Activated B cell treated with CpG ODN at 0.5 μM for 24 hours (primary cell): ENCODE data around the gene PPP6R2. TPM values are rescaled to one million over a fixed set of nuclear protein-coding genes. Genes with fewer than 3 reads are reported as not detected.

Experiments used
- ATAC-seq: fragments of 200-7000 bp; cut with Tn5 transposase; one replicate; pipeline ENCODE4 v1.10.0; 2021; ENCODE audit warnings: low read depth, mild to moderate bottlenecking, moderate library complexity
- CTCF ChIA-PET: fragments of 350-600 bp; sonication (Branson Sonifier 250); formaldehyde crosslinking; loops from one replicate; lab custom pipeline; 2021; ENCODE audit warnings: antibody characterized with exemption; lab: Charles Lee
- POLR2A ChIA-PET: fragments of 350-600 bp; sonication (Branson Sonifier 250); formaldehyde crosslinking; loops from one replicate; lab custom pipeline; 2021; ENCODE audit warnings: antibody characterized with exemption; lab: Charles Lee
- DNase-seq: peaks from one replicate; pipeline ENCODE4 v3.0.0; 2022
- H3K27ac Mint-ChIP-seq: one replicate; pipeline ENCODE4 v1.8.0; 2020; ENCODE audit warnings: mixed read lengths
- H3K27me3 Mint-ChIP-seq: one replicate; pipeline ENCODE4 v1.8.0; 2021; ENCODE audit warnings: mixed read lengths
- H3K36me3 Mint-ChIP-seq: one replicate; pipeline ENCODE4 v1.8.0; 2021; ENCODE audit warnings: low read depth, mixed read lengths
- H3K4me1 Mint-ChIP-seq: one replicate; pipeline ENCODE4 v1.8.0; 2021; ENCODE audit warnings: mixed read lengths
- H3K4me3 Mint-ChIP-seq: one replicate; pipeline ENCODE4 v1.8.0; 2020; ENCODE audit warnings: mild to moderate bottlenecking, mixed read lengths
- H3K9me3 Mint-ChIP-seq: one replicate; pipeline ENCODE4 v1.8.0; 2020; ENCODE audit warnings: mixed read lengths
- intact Hi-C: fragments of 100-400 bp; cut with micrococcal nuclease; formaldehyde crosslinking; loops from one replicate; pipeline ENCODE4 v1.15.1; 2024
- total RNA-seq: library from RNA; stranded (reverse); gene quantifications from 2 replicates; pipeline ENCODE4 v1.2.3, GENCODE V29; 2022
- TF ChIP-seq, protein P1 (sequence below): fragments of 200-600 bp; IDR thresholded peaks from one replicate; pipeline ENCODE4 v1.8.0; 2022; ENCODE audit warnings: antibody characterized with exemption, mild to moderate bottlenecking

Gene PPP6R2
- total RNA-seq, 1 donor from 2014 or later: 77.3 TPM

DNA sequence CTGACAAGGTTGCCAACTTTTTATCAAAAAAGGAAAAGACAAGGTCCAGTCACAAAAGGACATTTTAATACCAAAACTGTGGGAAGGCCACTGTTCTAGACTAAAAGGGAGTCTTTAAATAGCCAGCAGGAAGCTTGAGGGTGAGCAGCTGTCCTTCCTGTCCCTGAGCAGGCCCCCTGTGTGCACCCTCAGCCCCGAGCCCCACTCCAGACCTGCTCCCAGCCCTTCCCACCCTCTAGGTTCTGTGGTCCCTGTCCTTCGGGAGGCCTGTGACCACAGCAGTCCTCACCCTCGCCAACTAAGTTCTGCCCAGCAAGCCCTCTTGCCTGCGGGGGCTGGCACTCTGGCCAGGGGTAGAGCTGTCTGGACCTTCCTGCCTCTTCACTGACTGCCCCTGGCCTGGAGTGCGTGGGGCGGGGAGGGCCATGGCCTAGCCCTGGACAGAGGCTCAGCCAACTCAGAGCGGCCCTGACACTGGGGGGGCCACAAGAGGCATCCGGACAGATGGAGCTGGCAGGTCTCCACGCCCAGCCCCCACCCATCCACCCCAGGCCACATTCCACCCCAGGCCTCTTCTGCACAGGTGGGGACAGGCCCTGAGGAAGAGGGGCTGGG is 34.0 kb upstream of the PPP6R2 start:
- intact Hi-C loops: no loop called here
- no peaks in the 10 kb centered on the region for H3K27me3 Mint-ChIP-seq
- peak overlapping the region; percentile 57 for H3K27ac Mint-ChIP-seq
- ATAC-seq: no peak
- H3K4me1 Mint-ChIP-seq: peaks cover 41% of the 10 kb centered on the region
- no peaks in the 10 kb centered on the region for H3K9me3 Mint-ChIP-seq
- peak overlapping the region; percentile 62 for H3K4me3 Mint-ChIP-seq
- no peak for DNase-seq
- H3K36me3 Mint-ChIP-seq: no peaks in the 10 kb centered on the region
- TF ChIP-seq, protein P1, sequence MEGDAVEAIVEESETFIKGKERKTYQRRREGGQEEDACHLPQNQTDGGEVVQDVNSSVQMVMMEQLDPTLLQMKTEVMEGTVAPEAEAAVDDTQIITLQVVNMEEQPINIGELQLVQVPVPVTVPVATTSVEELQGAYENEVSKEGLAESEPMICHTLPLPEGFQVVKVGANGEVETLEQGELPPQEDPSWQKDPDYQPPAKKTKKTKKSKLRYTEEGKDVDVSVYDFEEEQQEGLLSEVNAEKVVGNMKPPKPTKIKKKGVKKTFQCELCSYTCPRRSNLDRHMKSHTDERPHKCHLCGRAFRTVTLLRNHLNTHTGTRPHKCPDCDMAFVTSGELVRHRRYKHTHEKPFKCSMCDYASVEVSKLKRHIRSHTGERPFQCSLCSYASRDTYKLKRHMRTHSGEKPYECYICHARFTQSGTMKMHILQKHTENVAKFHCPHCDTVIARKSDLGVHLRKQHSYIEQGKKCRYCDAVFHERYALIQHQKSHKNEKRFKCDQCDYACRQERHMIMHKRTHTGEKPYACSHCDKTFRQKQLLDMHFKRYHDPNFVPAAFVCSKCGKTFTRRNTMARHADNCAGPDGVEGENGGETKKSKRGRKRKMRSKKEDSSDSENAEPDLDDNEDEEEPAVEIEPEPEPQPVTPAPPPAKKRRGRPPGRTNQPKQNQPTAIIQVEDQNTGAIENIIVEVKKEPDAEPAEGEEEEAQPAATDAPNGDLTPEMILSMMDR: no peak
- POLR2A ChIA-PET: interaction anchor here (0.6 to 0.8 kb wide), 2 partner anchors 15 to 41 kb away, joined by 4 to 5 read pairs; no protein-coding TSS in a partner anchor
- CTCF ChIA-PET: no interaction called here

DNA sequence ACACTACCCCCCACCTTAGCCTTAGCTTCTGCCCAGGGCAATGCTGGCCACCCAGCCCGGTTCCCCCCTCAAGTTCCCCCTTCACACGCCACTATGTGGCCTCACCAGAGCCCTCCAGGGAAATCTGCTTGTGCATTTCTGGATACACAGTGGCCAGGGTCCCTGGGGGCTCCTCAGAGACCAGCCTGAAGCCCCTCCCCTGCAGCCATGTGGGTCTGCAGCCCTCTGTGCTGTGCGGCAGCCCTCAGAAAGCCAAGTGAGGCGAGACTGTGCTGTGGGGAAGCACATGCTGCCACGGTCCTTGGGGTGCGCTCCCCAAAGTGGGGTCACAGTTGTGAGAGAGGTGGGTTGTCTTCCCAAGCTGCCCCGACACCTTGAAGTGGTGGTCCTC is 33.5 kb upstream of the PPP6R2 start:
- H3K4me1 Mint-ChIP-seq: peaks cover 41% of the 10 kb centered on the region
- no peaks in the 10 kb centered on the region for H3K36me3 Mint-ChIP-seq
- no peak overlapping the region for H3K4me3 Mint-ChIP-seq
- ATAC-seq (no peak), DNase-seq (no peak)
- TF ChIP-seq, protein P1: no peak
- intact Hi-C loops: no loop called here
- POLR2A ChIA-PET: interaction anchor here (0.6 to 0.8 kb wide), 2 partner anchors 16 to 40 kb away, joined by 4 to 5 read pairs; no protein-coding TSS in a partner anchor
- H3K27ac Mint-ChIP-seq: no peak overlapping the region
- H3K27me3 Mint-ChIP-seq: no peaks in the 10 kb centered on the region
- CTCF ChIA-PET: no interaction called here
- H3K9me3 Mint-ChIP-seq: no peaks in the 10 kb centered on the region

DNA sequence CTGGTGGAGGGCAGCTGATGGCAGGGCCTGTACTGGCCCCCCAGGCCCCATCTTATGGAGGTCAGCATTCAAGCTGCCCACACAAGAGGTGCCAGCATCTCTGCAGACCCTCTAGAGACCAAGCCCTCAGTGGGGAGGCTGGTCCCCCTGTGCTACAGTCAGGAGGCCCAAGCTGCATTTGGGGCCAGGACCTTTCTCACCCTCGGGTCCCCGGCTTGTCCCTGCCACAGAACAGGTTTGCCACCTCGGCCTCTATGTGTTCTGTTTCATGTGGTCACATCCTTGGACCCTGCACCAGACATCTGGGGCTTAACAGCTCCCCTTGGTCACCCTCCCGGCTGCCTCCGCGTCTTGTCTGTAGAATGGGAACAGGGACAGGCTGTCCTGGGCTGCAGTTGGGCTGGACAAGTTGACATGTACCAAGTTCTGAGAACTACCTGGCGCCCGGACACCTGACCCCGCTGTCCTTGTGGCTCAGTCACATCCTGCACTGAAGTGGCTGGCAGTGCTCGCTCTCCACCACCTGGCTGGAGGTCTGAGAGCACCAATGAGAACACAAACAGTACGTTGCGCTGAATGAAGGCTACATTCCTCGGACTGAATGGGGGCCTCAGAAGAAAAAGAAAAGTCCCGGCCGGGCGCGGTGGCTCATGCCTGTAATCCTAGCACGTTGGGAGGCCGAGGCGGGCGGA is 33.0 kb upstream of the PPP6R2 start:
- H3K27ac Mint-ChIP-seq: no peak overlapping the region
- no peaks in the 10 kb centered on the region for H3K27me3 Mint-ChIP-seq
- H3K4me3 Mint-ChIP-seq: no peak overlapping the region
- TF ChIP-seq, protein P1: no peak
- ChIA-PET CTCF (no interaction called here), POLR2A (no interaction called here)
- intact Hi-C loops: no loop called here
- H3K4me1 Mint-ChIP-seq: peaks cover 41% of the 10 kb centered on the region
- no peak for DNase-seq
- ATAC-seq: no peak
- H3K36me3 Mint-ChIP-seq: no peaks in the 10 kb centered on the region
- H3K9me3 Mint-ChIP-seq: no peaks in the 10 kb centered on the region

DNA sequence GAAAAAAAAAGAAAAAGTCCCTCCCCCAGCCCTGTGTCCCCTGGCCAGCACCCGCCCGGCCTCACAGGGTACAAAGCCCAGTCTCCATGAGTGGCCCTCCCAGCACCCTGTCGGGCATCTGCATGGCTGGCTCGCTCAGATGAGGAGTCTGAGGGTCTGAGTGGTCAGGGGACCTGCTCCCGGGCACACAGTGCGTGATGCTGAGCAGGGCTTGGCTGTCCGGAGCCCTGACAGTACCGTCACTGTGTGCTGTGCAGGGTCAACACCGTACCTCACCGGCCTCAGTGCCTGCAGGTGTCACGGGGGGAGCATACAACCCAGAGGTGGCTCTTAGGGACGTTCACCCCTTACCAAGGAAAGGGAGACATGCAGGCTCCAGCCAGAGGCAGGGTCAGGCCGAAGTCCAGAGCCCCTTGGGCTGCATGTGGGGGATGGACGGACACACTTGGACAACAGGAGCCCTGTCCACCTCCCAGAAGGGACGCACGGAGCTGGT is 32.1 kb upstream of the PPP6R2 start:
- intact Hi-C loops: no loop called here
- no peaks in the 10 kb centered on the region for H3K9me3 Mint-ChIP-seq
- no peak overlapping the region for H3K4me3 Mint-ChIP-seq
- ChIA-PET POLR2A (no interaction called here), CTCF (no interaction called here)
- H3K27me3 Mint-ChIP-seq: no peaks in the 10 kb centered on the region
- no peaks in the 10 kb centered on the region for H3K36me3 Mint-ChIP-seq
- no peak for ATAC-seq
- no peak overlapping the region for H3K27ac Mint-ChIP-seq
- DNase-seq: no peak
- TF ChIP-seq, protein P1: no peak
- H3K4me1 Mint-ChIP-seq: peaks cover 38% of the 10 kb centered on the region

DNA sequence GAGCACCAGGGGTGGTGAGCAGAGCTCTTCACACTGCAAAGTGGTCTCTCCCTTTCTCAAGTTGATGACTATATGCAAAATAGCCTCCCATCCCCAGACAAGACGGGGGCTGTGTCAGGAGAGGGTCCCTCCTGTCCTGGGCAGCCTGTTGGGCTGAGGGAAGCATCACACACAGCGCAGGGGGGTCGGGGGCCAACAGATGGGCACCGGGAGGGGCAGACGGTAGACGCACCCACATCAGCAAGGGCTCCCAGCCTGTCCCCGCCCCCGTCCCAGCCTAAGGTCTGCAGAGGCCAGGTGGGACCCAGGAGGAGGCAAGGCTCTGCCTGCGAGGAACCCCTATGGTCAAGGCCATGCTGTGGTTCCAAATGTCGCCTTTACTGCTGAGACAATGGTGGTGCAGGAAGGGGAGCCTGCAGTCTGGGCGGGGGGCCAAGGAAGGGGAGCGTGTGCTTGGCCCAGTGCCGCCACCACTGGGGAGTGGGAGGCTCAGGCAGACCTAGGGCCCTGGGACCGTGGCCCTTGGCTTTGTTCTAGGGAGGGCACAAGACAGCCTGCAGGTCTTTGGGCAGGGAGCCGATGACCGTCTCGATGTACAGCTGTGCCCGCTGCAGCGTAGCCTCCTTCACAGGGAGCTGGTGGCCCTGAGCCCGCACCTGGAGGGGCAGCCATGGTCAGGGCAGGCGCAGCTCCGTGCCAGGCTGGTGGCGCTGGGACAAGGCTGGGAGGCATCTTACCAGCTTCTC is 31.3 kb upstream of the PPP6R2 start:
- ATAC-seq (no peak), DNase-seq (no peak)
- Mint-ChIP-seq H3K4me1 (peaks cover 39% of the 10 kb centered on the region), H3K4me3 (no peak overlapping the region), H3K27me3 (no peaks in the 10 kb centered on the region), H3K36me3 (no peaks in the 10 kb centered on the region), H3K9me3 (no peaks in the 10 kb centered on the region), H3K27ac (no peak overlapping the region)
- intact Hi-C loops: no loop called here
- CTCF ChIA-PET: no interaction called here
- TF ChIP-seq, protein P1: no peak
- POLR2A ChIA-PET: no interaction called here
